Stimulated activated CD4-positive, alpha-beta T cell treated with anti-CD3 and anti-CD28 coated beads, Interleukin-12 subunit alpha, Interleukin-12 subunit beta, amount 100 ng/mL, for 24 hours (primary cell): Measurements from ENCODE around the gene ATP5ME.
"Not testable (repeated sequence)": the region's sequence is repeated elsewhere in the genome, so short reads cannot be mapped to it uniquely, and the experiment has no call there.

Experiments used
- DNase-seq, 2 experiments: peaks; one replicate each; pipeline ENCODE4 v3.0.0-alpha.2; 2020; ENCODE audit warnings: low read depth in 2 of 2

ATP5ME gene

DNA sequence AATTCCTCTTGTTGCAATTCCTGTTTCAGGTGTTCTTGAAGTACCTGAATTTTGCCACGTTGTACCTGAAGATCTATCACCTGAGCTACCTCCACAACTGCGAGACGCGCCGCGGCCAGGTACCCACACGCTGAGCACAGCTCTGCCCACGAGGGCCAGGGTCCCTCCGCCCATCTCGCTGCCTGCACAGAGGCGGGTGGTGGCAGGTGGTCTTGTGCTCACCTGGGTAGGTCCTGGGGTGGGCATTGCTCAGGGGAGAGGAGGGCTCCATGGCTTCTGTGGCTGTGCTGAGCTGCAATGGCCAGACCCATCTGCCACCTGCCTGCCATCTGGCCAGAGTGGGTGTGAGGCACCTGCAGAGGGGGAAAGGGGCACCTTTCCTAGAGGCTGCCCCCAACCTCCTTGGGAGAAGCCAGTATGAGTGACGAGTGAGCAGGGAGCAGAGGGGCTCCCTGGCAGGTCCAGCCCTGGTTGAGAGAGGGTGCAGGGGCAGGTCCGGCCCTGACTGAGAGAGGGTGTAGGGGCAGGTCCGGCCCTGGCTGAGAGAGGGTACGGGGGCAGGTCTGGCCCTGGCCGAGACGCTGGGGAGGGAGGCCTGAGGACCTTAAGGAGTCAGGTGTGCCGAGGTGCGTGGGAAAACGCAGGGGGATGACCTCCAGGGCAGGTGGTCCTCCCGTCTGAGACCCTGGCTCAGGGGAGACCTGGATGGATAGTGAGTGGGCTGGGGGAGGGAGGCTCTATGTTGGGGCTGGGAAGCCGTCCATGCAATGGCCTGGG lies 38.0 kb downstream of the ATP5ME start:
- DNase-seq: no peak

DNA sequence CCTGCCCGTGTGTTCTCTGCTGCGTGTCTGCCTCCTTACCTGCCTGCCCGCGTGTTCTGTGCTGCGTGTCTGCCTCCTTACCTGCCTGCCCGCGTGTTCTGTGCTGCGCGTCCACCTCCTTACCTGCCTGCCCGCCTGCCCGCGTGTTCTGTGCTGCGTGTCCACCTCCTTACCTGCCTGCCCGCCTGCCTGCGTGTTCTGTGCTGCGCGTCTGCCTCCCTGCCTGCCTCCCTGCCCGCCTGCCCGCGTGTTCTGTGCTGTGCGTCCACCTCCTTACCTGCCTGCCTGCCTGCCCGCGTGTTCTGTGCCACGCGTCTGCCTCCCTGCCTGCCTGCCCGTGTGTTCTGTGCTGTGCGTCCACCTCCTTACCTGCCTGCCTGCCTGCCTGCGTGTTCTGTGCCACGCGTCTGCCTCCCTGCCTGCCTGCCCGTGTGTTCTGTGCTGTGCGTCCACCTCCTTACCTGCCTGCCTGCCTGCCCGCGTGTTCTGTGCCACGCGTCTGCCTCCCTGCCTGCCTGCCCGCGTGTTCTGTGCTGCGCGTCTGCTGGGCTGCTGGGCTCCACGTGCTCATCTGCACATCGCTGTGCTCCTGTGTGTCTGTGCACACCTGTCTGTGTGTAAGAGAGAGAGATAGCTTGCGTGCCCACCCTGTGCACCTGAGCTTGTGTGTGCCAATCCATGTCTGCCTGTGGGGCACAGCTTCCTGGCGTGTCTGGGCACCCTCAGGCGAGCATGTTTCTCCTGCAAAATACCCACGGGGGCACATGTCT lies 38.8 kb downstream of the ATP5ME start:
- DNase-seq: not testable (repeated sequence)

DNA sequence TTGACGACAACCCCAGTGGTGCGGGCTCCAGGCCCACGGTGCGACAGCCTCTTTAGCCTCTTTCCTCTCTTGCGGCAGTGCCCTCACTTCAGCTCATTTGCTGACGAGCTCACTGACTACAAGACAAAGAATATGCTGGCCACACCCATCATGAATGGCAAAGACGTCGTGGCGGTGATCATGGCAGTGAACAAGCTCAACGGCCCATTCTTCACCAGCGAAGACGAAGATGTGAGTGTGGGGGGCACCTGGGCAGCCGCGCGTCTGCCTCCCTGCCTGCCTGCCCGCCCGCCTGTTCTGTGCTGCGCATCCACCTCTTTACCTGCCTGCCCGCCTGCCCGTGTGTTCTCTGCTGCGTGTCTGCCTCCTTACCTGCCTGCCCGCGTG lies 39.5 kb downstream of the ATP5ME start:
- no peak for DNase-seq

DNA sequence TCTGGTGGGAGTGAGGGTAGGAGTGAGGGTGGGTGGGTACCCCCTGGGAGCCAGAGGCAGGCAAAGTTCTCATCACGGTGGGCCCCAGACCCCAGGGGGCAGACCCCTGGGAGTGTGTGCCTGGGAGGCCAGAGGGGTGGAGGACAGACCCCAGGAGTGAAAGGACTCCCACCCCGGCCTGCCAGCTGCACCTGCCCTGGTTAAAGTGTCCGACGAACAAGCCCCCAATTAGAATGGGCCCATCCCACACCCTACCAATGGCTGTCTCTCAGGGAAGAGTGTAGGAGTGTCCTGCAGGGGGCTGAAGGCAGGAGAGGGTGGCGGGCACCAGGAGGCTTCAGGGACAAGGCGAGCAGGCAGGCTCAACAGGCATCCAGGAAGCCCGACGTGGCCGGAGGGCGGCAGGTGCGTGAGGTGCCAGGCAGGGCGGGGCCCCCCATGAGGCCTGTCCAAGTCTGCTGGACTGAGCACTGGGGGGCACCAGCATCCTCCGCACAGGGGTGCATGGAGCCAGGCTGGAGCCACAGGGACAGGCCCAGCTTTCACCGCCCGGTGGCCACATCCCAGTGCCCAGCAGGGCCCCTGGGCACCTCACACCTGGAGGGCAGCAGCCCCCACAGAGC lies 40.0 kb downstream of the ATP5ME start:
- DNase-seq: no peak

DNA sequence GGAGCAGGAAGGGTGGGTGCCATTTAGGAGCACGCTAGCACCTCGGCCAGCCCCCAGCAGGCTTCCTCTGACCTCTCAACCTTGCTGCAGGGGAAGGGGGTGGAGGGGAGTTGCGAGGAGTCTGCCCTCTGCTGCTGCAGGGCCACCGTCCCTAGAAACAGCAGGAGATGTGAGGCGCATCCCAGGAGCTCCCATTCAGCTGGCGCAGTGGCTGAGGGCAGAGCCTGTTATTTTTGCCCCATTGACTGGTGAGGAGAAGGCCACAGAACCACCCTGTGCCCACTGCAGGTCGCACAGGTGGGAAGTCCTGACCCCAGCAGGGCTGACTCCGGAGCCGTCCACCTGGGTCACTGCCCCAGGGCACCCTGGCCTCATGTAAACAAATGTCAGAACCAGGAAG lies 40.7 kb downstream of the ATP5ME start:
- DNase-seq: no peak

DNA sequence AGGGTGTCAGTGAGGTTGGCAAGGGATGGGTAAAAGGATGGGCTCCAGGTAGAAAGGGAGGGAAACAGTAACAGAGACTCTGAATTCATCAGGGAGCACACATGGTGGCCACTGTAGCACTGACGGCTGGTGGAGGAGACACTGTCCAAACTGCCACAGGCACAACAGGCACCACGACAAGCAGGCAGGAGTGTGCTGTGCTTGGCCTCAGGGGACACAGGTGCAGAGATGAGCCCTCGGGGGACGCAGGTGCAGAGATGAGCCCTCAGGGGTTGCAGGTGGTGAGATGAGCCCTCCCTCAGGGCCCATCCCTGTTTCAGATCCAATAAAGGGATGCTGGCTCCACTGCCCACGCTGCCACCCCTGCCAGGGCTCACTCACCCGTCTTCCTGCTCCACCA lies 41.1 kb downstream of the ATP5ME start:
- DNase-seq: no peak

DNA sequence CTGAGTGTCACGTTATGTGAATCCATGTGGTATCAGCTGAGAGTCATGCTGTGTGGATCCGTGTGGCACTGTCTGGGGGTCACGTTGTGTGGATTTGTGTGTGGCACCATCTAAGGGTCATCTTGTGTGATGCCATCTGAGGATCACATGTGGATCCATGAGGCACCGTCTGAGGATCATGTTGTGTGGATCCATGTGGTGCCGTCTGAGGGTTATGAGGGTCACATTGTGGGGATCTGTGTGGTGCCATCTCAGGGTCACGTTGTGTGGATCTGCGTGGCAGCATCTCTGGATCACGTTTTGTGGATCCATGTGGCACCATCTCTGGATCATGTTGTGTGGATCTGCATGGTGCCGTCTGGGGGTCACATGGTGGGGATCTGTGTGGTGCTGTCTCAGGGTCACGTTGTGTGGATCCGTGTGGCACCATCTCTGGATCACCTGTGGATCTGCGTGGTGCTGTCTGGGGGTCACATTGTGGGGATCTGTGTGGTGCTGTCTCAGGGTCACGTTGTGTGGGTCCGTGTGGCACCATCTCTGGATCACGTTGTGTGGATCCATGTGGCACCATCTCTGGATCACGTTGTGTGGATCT lies 41.8 kb downstream of the ATP5ME start:
- no peak for DNase-seq

DNA sequence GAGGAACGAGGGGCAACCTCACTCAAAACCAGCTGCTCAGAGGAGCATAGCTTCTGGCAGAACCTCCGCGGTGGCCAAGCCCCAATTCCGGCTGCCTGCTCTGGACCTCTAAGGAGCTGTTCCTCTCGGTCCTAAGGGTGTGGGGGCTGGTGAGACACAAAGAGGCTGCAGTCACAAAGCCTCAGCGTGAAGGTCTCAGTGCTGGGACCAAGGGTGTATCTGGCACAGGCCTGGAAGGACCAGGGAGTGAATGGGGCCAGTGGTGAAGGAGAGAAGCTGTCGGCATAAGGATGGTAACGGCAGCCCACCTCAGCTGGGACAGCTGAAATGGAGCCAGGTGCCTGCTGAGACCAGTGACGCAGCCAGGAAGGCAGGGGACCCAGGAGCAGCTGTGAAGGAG lies 43.4 kb downstream of the ATP5ME start:
- no peak for DNase-seq

DNA sequence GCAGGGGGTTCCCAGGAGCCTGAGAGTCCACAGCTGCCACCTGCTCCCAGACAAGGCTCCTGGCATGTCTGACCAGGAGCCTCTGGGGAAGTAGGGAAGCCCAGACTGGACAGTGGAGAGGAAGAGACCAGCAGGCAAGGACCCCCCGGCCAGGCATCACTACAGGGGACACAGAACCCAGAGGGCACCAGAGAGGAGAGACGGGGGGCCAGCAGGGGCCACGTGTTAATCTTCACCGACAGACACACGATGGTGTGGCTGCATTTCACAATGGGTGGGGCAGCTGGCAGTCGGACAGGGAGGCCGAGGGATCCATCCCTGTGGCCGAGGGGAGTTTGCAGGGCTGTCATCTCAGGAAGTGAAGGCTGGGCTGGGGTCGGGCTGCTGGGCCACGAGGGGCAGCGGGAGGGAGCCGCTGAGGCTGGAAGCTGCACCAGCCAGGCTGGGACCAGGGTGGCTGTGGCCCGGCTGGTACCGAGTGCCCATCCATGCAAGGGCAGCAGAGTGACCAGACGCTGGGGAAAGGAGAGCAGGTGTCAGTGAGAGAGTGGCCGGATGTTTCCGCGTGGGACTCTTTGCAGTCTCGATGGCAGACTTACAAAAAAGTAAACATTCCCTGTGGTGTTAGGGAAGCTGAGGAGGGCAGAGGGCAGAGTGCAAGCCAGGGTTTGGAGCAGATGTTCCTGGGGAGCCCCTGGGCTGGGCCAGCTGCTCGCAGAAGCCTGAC lies 44.0 kb downstream of the ATP5ME start:
- DNase-seq: no peak

DNA sequence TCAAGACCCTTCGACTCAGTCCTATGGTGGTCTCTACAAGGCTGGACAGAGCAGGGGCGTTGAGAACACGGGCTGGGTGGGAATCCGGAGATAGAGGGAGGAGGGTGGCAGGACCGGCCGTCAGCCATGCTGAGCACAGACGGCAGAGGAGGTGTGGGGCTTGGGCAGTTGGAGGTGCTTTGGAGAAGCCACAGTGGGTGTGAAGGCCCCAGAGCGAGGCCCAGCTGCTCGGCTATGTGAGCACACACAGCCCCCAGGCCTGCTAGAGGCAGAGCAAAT lies 44.5 kb downstream of the ATP5ME start:
- DNase-seq: no peak

DNA sequence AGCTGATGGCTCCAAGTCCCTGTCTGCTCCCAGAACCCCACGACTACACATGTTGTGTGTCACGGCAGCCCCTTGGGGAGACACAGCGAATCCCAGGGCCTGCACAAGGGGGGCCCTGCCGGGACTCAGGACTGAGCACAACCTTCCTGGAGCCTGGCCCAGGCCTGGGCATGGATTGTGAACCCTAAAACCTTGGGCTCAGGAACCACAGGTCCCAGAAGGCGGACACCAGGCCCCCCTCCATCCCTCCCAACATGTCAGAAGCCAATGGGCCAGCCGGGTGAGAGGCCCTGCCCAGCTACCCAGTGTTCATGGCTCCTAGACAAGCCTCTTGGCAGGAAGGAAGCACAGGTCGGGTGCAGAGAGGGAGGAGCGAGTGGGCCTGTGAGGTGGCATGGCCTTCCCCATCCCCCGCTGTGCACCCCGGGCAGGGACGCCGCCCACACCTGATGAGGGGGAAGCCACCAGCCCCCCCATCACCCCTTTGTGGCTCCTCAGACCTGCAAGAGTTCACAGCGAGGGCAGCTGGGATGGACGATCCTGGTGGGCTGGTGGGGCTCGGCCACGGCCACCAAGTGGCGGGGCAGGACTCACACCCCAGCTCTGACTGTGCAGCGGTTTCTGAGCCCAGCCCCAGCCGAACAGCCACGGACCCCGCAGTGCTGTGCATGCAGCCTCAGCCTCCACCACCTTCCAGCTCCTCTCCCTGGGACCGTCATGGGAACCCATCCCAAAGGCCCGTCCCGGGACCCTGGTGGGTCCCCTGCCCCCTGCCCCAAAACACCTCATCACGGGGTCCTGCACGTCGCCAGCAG lies 45.0 kb downstream of the ATP5ME start:
- DNase-seq: no peak

DNA sequence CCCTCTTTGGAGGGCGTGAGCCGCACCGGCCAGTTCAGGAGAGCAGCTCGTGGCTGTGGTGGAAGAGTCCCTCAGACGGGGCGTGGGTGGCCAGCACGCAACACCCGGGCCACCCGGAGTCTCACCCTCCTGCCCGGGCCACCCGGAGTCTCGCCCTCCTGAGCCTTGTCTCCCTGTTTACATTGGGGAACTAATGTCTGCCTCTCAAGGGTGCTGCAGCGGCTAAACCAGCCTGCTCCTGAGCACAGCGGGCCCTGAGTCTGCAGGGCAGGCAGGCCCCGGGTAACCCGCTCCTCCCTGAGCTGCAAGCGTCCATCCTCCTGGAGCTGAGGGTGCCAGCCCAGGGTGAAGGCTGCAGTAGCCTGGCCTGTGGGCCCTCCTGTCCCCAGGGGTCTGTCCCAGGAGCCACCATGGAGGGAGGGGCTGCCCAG lies 45.8 kb downstream of the ATP5ME start:
- no peak for DNase-seq

DNA sequence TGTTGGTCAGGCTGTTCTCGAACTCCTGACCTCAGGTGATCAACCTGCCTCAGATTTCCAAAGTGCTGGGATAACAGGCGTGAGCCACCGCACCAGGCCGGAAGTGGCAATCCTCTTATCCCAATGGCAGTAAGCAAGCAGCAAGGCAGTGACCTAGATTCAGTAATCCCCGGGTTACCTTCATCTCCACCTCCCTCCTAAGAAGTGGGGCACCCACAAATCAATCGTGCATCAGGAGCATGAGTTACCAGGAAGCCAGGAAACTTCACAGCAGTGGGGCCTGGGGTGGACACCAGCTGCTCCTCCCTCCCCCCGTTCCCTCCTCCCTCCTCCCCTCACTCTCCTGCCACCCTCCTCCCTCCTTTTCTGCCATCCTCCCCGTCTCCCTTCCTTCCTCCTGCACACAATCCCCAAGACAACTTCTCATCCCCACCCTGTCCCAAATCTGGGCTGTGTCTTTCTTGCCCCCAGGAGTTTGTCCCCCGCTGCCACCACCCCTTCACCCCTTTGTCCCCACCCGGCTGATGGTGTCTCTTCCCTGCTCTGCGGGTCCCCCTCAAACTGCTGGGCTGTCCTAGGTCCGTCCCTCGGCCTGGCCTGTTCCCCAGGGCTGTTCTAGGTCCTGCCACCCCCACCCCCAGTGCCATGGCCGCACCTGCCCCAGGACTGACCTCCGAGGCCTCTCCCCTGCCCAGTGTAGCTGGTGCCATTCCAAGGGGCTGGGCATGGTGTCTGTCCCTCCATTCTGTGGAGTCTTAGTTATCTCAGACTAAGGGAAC lies 46.5 kb downstream of the ATP5ME start:
- DNase-seq: no peak

DNA sequence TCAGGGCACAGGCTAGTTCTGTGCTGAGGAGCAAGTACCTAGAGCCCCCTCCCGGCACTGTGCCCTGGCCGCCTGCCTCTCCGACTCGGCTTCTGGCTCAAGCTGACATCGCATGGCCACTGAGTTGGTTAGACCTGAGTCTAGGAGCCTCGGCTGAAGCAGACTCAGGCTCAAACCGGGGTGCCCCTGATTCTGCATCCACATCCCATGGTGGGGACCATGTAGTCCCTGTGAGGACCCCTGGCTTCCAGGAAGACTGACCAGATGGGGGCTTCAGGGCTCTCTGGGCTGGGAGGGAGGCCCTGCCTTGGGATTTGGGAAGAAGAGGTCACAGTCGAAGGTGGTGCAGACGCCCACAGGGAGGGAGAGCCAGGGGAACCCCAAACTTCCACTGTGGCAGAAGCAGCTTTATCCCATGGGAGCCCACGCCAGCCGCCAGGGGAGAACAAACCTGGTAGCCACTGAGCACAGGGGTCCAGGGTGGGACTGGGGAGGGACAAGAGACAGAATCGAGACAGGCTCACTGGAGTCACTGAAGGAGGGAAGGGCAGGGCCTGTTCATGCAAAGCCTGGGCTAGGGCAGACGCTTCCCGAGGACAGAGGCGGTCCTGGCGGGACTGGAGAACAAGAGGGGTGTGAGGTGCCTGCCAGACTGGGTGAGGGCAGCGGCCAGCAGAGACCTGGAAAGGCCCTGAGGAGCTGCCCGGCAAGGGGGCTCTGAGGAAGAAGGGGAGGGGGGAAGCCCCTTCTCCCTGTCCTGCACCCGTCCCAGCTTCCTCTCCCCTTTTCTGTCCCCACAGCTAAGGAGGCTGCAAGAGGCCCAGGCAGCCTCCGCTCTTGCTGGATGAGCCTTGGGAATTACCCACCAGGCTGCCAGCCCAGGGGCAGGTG lies 47.6 kb downstream of the ATP5ME start:
- DNase-seq: no peak

DNA sequence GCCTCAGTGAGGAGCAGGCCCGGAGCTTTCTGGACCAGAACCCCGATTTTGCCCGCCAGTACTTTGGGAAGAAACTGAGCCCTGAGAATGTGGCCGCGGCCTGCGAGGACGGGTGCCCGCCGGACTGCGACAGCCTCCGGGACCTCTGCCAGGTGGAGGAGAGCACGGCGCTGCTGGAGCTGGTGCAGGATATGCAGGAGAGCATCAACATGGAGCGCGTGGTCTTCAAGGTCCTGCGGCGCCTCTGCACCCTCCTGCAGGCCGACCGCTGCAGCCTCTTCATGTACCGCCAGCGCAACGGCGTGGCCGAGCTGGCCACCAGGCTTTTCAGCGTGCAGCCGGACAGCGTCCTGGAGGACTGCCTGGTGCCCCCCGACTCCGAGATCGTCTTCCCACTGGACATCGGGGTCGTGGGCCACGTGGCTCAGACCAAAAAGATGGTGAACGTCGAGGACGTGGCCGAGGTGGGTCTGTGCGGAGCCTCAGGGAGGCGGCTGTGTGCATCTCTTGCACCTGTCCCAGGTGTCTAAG lies 48.4 kb downstream of the ATP5ME start:
- DNase-seq: no peak

DNA sequence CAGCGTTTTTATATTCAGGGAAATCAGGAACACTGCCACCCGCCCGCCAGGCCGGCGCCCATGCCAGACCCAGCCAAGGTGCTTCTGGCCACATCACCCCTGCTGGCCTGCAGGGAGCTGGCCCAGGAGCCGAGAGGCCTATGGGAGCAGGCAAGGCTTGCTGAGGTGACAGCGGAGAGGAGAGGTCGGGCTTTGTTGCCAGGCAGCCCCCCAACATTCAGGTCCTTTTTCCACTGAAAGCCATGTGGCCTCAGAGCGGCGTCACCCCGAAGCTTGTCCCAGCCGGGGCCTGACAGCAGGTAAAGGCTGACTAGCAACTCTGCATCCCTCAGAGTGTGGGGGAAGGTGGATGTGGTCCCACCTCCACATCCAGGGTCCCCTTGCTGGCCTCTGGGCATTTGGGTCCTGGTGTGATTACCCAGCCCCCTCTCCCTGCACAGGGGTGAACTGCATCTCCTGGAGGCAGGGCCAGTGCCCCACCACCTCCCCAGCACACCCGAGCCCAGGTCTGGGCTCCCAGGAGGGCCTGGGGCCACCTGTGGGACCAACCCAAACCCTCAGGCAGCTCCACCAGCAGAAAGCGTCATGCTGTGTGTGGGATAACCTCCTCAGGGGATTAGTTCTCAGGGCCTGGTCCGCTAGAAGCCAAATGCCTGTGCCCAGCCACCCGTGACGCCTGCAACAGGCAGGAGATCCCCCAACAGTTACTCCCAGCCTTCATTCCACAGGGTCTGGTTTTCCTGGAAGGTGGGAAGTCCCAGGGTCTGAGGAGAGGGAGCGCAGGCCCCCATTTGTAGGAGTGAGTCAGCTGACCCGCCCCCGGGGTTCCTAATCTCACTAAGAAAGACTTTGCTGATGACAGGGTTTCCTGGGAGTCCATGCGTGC lies 49.1 kb downstream of the ATP5ME start, which contains the start of gene PDE6B:
Gene PDE6B, plus strand, starts transcription at position 869 of the 886 bp plus-strand sequence. CDS start 54 bp downstream, outside the sequence.
- DNase-seq: no peak

DNA sequence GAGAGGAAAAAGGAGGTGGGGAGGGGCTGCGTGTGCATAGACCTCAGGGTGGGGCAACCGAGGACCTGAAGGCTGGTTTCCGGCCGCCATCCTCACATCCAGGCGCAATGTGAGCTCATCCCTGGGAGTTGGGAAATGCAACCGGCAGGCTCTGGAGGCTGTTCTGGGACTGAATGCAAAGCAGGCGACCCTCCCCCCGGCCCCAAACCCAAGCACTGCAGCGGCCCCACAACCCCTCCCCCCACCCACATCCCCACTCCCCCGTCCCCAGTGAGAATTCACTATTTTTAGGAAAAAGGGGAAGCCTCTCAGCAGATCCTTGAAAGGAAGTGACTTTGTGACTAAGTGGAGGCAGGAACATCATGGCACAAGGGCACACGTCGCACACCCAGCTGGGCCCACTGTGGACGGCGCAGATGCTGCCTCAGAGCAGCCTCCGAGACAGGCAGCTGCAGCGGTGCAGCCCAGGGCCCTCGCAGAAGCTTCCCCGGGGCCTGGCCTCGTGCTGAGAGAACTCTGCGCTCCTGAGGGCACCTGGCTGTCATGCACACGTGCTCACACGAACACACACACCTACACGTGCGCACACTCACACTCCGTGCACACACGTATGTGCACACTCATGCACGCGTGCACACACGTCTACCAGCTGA lies 50.0 kb downstream of the ATP5ME start:
- DNase-seq: no peak
